HepG2 (cell line): Measurements from ENCODE around the gene ANXA6. TPM values are rescaled to one million over a fixed set of nuclear protein-coding genes. Genes with fewer than 3 reads are reported as not detected.

ENCODE experiments used
- ATAC-seq: fragments of 200-7000 bp; cut with Tn5 transposase; 3 replicates; pipeline ENCODE4 v1.9.1; 2020; ENCODE audit warnings: mild to moderate bottlenecking, moderate library complexity
- BruUV-seq: library from RNA; stranded (reverse); fragments of 400-500 nt; replicated peaks from 2 replicates; lab custom pipeline; 2021; lab: Mats Ljungman, UMichigan
- CTCF ChIA-PET: fragments of 300-600 bp; formaldehyde crosslinking; extraction: SDS; loops from one replicate; lab custom pipeline; 2021; ENCODE audit warnings: low total read pairs, inconsistent platforms, low intra/inter-chr PET ratio; lab: Yijun Ruan, JAX
- POLR2A ChIA-PET: fragments of 350-600 bp; sonication (Branson Sonifier 250); formaldehyde crosslinking; loops from one replicate; lab custom pipeline; 2020; ENCODE audit warnings: antibody characterized with exemption, inconsistent platforms; lab: Yijun Ruan, JAX
- DNase-seq: peaks from one replicate; pipeline ENCODE4 v3.0.0-alpha.2; 2015; ENCODE audit warnings: low spot score
- FAIRE-seq: peaks from 3 replicates; lab custom pipeline; 2011; peaks lifted over from hg19 to GRCh38; lab: Jason Lieb, UNC
- H2AFZ ChIP-seq: one replicate; pipeline ENCODE4 v1.6.1; 2011; ENCODE audit warnings: low read length, inconsistent platforms
- H3K27ac ChIP-seq: fragments of 300-600 bp; 3 replicates; pipeline ENCODE4 v1.8.0; 2011; ENCODE audit warnings: mixed run types, mild to moderate bottlenecking, mixed read lengths, low read length, inconsistent platforms; ENCODE audit not compliant: insufficient read depth; ENCODE audit errors: extremely low read length
- H3K27me3 ChIP-seq, 2 experiments: fragments of 200-600 bp in 1 of 2; 2 replicates in 1 of 2; 3 replicates in 1 of 2; pipeline versions ENCODE4 v1.6.0 to v1.8.0; 2011; ENCODE audit warnings: low read length in 2 of 2, mild to moderate bottlenecking in 2 of 2, moderate library complexity in 2 of 2, inconsistent platforms in 1 of 2; ENCODE audit not compliant: insufficient read depth in 2 of 2, control insufficient read depth in 1 of 2
- H3K36me3 ChIP-seq, 2 experiments: fragments of 200-600 bp in 1 of 2; replicated peaks in 1 of 2; 2 replicates in 1 of 2; 3 replicates in 1 of 2; pipeline versions ENCODE4 v1.5.1 to v1.8.0; 2011; ENCODE audit warnings: low read length in 2 of 2, inconsistent platforms in 1 of 2; ENCODE audit not compliant: insufficient read depth in 2 of 2, control insufficient read depth in 1 of 2
- H3K4me1 ChIP-seq: 2 replicates; pipeline ENCODE4 v1.5.1; 2012; ENCODE audit warnings: low read length, inconsistent platforms; ENCODE audit not compliant: insufficient read depth
- H3K4me2 ChIP-seq: 2 replicates; pipeline ENCODE4 v1.6.0; 2011; ENCODE audit warnings: low read depth, low read length, inconsistent platforms
- H3K4me3 ChIP-seq, 3 experiments: fragments of 200-600 bp in 1 of 3; sonication (generic), shearing (Covaris generic) in 1 of 3; replicated peaks in 1 of 3; 2 replicates each; pipeline ENCODE4 v1.5.1; 2011 to 2016; ENCODE audit warnings: low read length in 3 of 3, inconsistent platforms in 2 of 3, low read depth in 2 of 3, mild to moderate bottlenecking in 2 of 3, control low read depth in 1 of 3, mixed read lengths in 1 of 3; ENCODE audit not compliant: insufficient read depth in 1 of 3
- H3K79me2 ChIP-seq: one replicate; pipeline ENCODE4 v1.6.1; 2011; ENCODE audit warnings: low read length, inconsistent platforms; ENCODE audit not compliant: insufficient read depth
- H3K9ac ChIP-seq: 2 replicates; pipeline ENCODE4 v1.6.0; 2011; ENCODE audit warnings: mild to moderate bottlenecking, low read depth, low read length, inconsistent platforms; ENCODE audit not compliant: insufficient read depth
- H3K9me3 ChIP-seq: 2 replicates; pipeline ENCODE4 v1.5.1; 2012; ENCODE audit warnings: mild to moderate bottlenecking, low read length
- H4K20me1 ChIP-seq: 2 replicates; pipeline ENCODE4 v1.6.0; 2011; ENCODE audit warnings: inconsistent platforms, mild to moderate bottlenecking, low read length, moderate library complexity; ENCODE audit not compliant: insufficient read depth
- ZNF136 ChIP-seq: sonication (generic); formaldehyde crosslinking; IDR thresholded peaks from 2 replicates; pipeline ENCODE4 v1.8.1; 2022; ENCODE audit warnings: low read depth, mild to moderate bottlenecking, moderate library complexity, missing genetic modification reagents
- ZNF224 ChIP-seq: sonication (generic); formaldehyde crosslinking; IDR thresholded peaks from 2 replicates; pipeline ENCODE4 v1.5.0; 2020; ENCODE audit warnings: mild to moderate bottlenecking, missing genetic modification reagents
- ZNF251 ChIP-seq: sonication (generic); formaldehyde crosslinking; IDR thresholded peaks from 2 replicates; pipeline ENCODE4 v1.9.0; 2021; ENCODE audit warnings: mild to moderate bottlenecking, missing genetic modification reagents
- ZNF749 ChIP-seq: sonication (generic); formaldehyde crosslinking; IDR thresholded peaks from 2 replicates; pipeline ENCODE4 v1.8.0; 2022; ENCODE audit warnings: mild to moderate bottlenecking, missing genetic modification reagents, moderate library complexity, borderline replicate concordance
- WGBS: methylation state at CpG from one replicate; pipeline ENCODE4 v1.1.6; 2017; ENCODE audit warnings: low lambda C conversion rate; 5-methylcytosine and 5-hydroxymethylcytosine counted together
- in situ Hi-C: cut with HindIII; loops from 2 replicates; pipeline ENCODE4 v1.10.0; 2017; ENCODE audit warnings: low pct_unique_long_range_greater_than_20kb; ENCODE audit not compliant: extremely low pct_ligation_motif_present
- intact Hi-C: fragments of 100-400 bp; cut with micrococcal nuclease; formaldehyde crosslinking; loops from one replicate; pipeline ENCODE4 v1.10.0; 2022; ENCODE audit not compliant: unreplicated experiment
- polyA plus RNA-seq, 8 experiments: library from polyadenylated mRNA; depleted of rRNA in 3 of 8; stranded (reverse) in 7 of 8; unstranded in 1 of 8; fragments of >200 nt; fragmentation: Illumina TruSeq in 4 of 8; extraction: Trizol in 4 of 8; gene quantifications; 2 replicates each; pipeline versions ENCODE4 v1.2.1 to v1.2.3, GENCODE V29; 2011 to 2016; ENCODE audit warnings: low read depth in 4 of 8, missing spikeins in 1 of 8, mixed read lengths in 1 of 8; ENCODE audit not compliant: insufficient read depth in 1 of 8
- total RNA-seq, 5 experiments: library from RNA; depleted of rRNA; stranded (reverse); fragments of >200 nt; fragmentation: Illumina TruSeq; extraction: Trizol; gene quantifications; 2 replicates each; pipeline ENCODE4 v1.2.3, GENCODE V29; 2016; ENCODE audit warnings: low read depth in 1 of 5
- TF ChIP-seq, protein P1 (sequence below): sonication (generic); formaldehyde crosslinking; IDR thresholded peaks from 2 replicates; pipeline ENCODE4 v1.5.1; 2020; ENCODE audit warnings: missing genetic modification reagents, mild to moderate bottlenecking, borderline replicate concordance
- TF ChIP-seq, protein P2 (sequence below), 2 experiments: fragments of 450-650 bp in 1 of 2; sonication (generic) in 1 of 2; formaldehyde crosslinking in 1 of 2; IDR thresholded peaks; 2 replicates each; pipeline versions ENCODE4 v1.6.1 to v1.8.0; 2016 to 2022; ENCODE audit warnings: antibody characterized with exemption in 1 of 2, mild to moderate bottlenecking in 1 of 2, missing genetic modification reagents in 1 of 2
- TF ChIP-seq, protein P3 (sequence below): sonication (generic); formaldehyde crosslinking; IDR thresholded peaks from 2 replicates; pipeline ENCODE4 v1.4.0; 2020; ENCODE audit warnings: missing genetic modification reagents

The ANXA6 gene
- total and polyA plus RNA-seq, 2 of the 13 experiments (the other 11 are each of a cell fraction or from before 2014, with no cell fraction given), result 103 to 125 TPM

DNA sequence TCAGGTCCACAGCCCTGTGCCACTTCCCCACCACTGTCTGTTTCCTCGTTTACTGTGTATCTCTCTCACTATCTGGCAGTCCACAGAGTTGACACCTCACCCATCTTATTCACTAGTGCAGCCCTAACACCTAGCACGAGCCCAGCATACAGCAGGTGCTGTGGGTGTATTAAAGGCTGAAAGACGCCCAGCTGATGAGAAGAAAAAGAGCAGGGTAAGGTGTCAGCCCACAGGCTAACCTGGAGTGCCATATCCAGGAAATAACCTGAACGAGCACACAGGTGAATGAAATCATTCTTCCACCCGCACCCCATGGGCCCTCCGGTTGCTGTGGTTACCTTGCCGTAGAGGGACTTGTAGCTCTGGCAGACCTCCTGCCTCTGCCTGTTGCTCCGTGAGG lies 18.6 kb downstream of the ANXA6 start:
- Histone ChIP-seq H2AFZ (no peak overlapping the region), H3K4me3 (no peak overlapping the region), H3K27me3 (no peaks in the 10 kb centered on the region), H3K4me2 (no peak overlapping the region), H3K9ac (no peak overlapping the region), H3K4me1 (no peaks in the 10 kb centered on the region), H4K20me1 (no peaks in the 10 kb centered on the region; the same call in 1 of the 2 replicates), H3K79me2 (peaks cover 6% of the 10 kb centered on the region), H3K36me3 (peaks cover 15 to 81% of the 10 kb centered on the region in 2 experiments), H3K9me3 (no peaks in the 10 kb centered on the region), H3K27ac (no peak overlapping the region)
- WGBS, result 98% methylated on average over 6 of the region's 8 CpGs
- intact Hi-C loops (no loop called here), in situ Hi-C loops (no loop called here)
- FAIRE-seq (no peak), ATAC-seq (no peak), DNase-seq (no peak)
- BruUV-seq, result no TSS peak
- TF ChIP-seq ZNF136 (CRISPR knock-in tag), result no peak
- TF ChIP-seq, protein P1, sequence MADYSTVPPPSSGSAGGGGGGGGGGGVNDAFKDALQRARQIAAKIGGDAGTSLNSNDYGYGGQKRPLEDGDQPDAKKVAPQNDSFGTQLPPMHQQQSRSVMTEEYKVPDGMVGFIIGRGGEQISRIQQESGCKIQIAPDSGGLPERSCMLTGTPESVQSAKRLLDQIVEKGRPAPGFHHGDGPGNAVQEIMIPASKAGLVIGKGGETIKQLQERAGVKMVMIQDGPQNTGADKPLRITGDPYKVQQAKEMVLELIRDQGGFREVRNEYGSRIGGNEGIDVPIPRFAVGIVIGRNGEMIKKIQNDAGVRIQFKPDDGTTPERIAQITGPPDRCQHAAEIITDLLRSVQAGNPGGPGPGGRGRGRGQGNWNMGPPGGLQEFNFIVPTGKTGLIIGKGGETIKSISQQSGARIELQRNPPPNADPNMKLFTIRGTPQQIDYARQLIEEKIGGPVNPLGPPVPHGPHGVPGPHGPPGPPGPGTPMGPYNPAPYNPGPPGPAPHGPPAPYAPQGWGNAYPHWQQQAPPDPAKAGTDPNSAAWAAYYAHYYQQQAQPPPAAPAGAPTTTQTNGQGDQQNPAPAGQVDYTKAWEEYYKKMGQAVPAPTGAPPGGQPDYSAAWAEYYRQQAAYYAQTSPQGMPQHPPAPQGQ (CRISPR knock-in tag), result no peak
- no peak for TF ChIP-seq ZNF224 (CRISPR knock-in tag)
- TF ChIP-seq, protein P2, sequence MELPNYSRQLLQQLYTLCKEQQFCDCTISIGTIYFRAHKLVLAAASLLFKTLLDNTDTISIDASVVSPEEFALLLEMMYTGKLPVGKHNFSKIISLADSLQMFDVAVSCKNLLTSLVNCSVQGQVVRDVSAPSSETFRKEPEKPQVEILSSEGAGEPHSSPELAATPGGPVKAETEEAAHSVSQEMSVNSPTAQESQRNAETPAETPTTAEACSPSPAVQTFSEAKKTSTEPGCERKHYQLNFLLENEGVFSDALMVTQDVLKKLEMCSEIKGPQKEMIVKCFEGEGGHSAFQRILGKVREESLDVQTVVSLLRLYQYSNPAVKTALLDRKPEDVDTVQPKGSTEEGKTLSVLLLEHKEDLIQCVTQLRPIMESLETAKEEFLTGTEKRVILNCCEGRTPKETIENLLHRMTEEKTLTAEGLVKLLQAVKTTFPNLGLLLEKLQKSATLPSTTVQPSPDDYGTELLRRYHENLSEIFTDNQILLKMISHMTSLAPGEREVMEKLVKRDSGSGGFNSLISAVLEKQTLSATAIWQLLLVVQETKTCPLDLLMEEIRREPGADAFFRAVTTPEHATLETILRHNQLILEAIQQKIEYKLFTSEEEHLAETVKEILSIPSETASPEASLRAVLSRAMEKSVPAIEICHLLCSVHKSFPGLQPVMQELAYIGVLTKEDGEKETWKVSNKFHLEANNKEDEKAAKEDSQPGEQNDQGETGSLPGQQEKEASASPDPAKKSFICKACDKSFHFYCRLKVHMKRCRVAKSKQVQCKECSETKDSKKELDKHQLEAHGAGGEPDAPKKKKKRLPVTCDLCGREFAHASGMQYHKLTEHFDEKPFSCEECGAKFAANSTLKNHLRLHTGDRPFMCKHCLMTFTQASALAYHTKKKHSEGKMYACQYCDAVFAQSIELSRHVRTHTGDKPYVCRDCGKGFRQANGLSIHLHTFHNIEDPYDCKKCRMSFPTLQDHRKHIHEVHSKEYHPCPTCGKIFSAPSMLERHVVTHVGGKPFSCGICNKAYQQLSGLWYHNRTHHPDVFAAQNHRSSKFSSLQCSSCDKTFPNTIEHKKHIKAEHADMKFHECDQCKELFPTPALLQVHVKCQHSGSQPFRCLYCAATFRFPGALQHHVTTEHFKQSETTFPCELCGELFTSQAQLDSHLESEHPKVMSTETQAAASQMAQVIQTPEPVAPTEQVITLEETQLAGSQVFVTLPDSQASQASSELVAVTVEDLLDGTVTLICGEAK (IDR thresholded peaks at IDR 0.05), result no peak
- TF ChIP-seq, protein P2 (CRISPR knock-in tag; IDR thresholded peaks at IDR 0.05), result no peak
- TF ChIP-seq ZNF749 (CRISPR knock-in tag), result no peak
- TF ChIP-seq, protein P3, sequence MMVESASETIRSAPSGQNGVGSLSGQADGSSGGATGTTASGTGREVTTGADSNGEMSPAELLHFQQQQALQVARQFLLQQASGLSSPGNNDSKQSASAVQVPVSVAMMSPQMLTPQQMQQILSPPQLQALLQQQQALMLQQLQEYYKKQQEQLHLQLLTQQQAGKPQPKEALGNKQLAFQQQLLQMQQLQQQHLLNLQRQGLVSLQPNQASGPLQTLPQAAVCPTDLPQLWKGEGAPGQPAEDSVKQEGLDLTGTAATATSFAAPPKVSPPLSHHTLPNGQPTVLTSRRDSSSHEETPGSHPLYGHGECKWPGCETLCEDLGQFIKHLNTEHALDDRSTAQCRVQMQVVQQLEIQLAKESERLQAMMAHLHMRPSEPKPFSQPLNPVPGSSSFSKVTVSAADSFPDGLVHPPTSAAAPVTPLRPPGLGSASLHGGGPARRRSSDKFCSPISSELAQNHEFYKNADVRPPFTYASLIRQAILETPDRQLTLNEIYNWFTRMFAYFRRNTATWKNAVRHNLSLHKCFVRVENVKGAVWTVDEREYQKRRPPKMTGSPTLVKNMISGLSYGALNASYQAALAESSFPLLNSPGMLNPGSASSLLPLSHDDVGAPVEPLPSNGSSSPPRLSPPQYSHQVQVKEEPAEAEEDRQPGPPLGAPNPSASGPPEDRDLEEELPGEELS, result no peak
- TF ChIP-seq ZNF251 (CRISPR knock-in tag), result no peak
- POLR2A ChIA-PET, result no interaction called here
- CTCF ChIA-PET, result no interaction called here
